Liver (tissue), 9 donors: ENCODE measurements around the gene LGALS16. TPM values are rescaled to one million over a fixed set of nuclear protein-coding genes. Genes with fewer than 3 reads are reported as not detected.

ENCODE experiments used
- DNase-seq: peaks from one replicate; pipeline ENCODE4 v3.0.0-alpha.2; 2017; ENCODE audit warnings: low spot score
- H3K27ac ChIP-seq, 2 donors: one replicate each; pipeline ENCODE4 v1.7.0; 2013; ENCODE audit warnings: inconsistent platforms in 2 of 2, low read length in 2 of 2, control low read depth in 1 of 2, low read depth in 1 of 2, mild to moderate bottlenecking in 1 of 2
- H3K27me3 ChIP-seq, 4 donors: one replicate each; pipeline versions ENCODE4 v1.6.1 to v1.7.0; 2013; ENCODE audit warnings: low read length in 3 of 4, inconsistent platforms in 1 of 4, mild to moderate bottlenecking in 1 of 4, moderate library complexity in 1 of 4; ENCODE audit not compliant: control insufficient read depth in 4 of 4, insufficient read depth in 4 of 4
- H3K36me3 ChIP-seq, 4 donors: one replicate each; pipeline versions ENCODE4 v1.6.1 to v1.7.0; 2013; ENCODE audit warnings: low read length in 3 of 4, mild to moderate bottlenecking in 3 of 4, low read depth in 1 of 4, moderate library complexity in 1 of 4; ENCODE audit not compliant: control insufficient read depth in 4 of 4, insufficient read depth in 3 of 4
- H3K4me1 ChIP-seq, 4 donors: one replicate each; pipeline versions ENCODE4 v1.6.1 to v1.7.0; 2013; ENCODE audit warnings: low read length in 3 of 4, mild to moderate bottlenecking in 3 of 4, moderate library complexity in 1 of 4; ENCODE audit not compliant: control insufficient read depth in 4 of 4, insufficient read depth in 4 of 4
- H3K4me3 ChIP-seq, 3 donors: one replicate each; pipeline versions ENCODE4 v1.6.1 to v1.7.0; 2013; ENCODE audit warnings: low read length in 3 of 3, control low read depth in 1 of 3, low read depth in 1 of 3, mild to moderate bottlenecking in 1 of 3
- H3K9ac ChIP-seq, 2 donors: one replicate each; pipeline ENCODE4 v1.7.0; 2013; ENCODE audit warnings: low read length in 2 of 2, mild to moderate bottlenecking in 2 of 2, moderate library complexity in 2 of 2, control low read depth in 1 of 2, low read depth in 1 of 2
- H3K9me3 ChIP-seq, 4 donors: one replicate each; pipeline versions ENCODE4 v1.6.1 to v1.7.0; 2013; ENCODE audit warnings: low read length in 3 of 4; ENCODE audit not compliant: control insufficient read depth in 4 of 4
- ATF3 ChIP-seq: IDR thresholded peaks from 2 replicates; pipeline ENCODE4 v1.6.1; 2016; ENCODE audit warnings: antibody characterized with exemption
- EGR1 ChIP-seq, 2 donors: IDR thresholded peaks; 2 replicates each; pipeline ENCODE4 v1.6.1; 2016 to 2018; ENCODE audit warnings: antibody characterized with exemption in 2 of 2, low read depth in 2 of 2
- FOXA1 ChIP-seq: IDR thresholded peaks from 2 replicates; pipeline ENCODE4 v1.6.1; 2016; ENCODE audit warnings: antibody characterized with exemption
- FOXA2 ChIP-seq: IDR thresholded peaks from 2 replicates; pipeline ENCODE4 v1.6.1; 2016; ENCODE audit warnings: antibody characterized with exemption
- GABPA ChIP-seq, 2 donors: IDR thresholded peaks in 1 of 2; conservative IDR thresholded peaks in 1 of 2; 2 replicates each; pipeline ENCODE4 v1.6.1; 2016; ENCODE audit warnings: antibody characterized with exemption in 2 of 2, mild to moderate bottlenecking in 1 of 2, moderate library complexity in 1 of 2
- HNF4A ChIP-seq, 2 donors: conservative IDR thresholded peaks; 2 replicates each; pipeline ENCODE4 v1.6.1; 2016; ENCODE audit warnings: antibody characterized with exemption in 2 of 2, mild to moderate bottlenecking in 2 of 2
- HNF4G ChIP-seq: IDR thresholded peaks from 2 replicates; pipeline ENCODE4 v1.6.1; 2016; ENCODE audit warnings: antibody characterized with exemption
- MAX ChIP-seq: IDR thresholded peaks from 2 replicates; pipeline ENCODE4 v1.6.1; 2016; ENCODE audit warnings: antibody characterized with exemption
- NR2F2 ChIP-seq: IDR thresholded peaks from 2 replicates; pipeline ENCODE4 v1.6.1; 2016; ENCODE audit warnings: antibody characterized with exemption
- RAD21 ChIP-seq, 2 donors: IDR thresholded peaks; 2 replicates each; pipeline ENCODE4 v1.6.1; 2016; ENCODE audit warnings: antibody characterized with exemption in 2 of 2, mild to moderate bottlenecking in 2 of 2
- REST ChIP-seq: IDR thresholded peaks from 2 replicates; pipeline ENCODE4 v1.6.1; 2016; ENCODE audit warnings: antibody characterized with exemption, mild to moderate bottlenecking
- RXRA ChIP-seq, 2 donors: IDR thresholded peaks; 2 replicates each; pipeline ENCODE4 v1.6.1; 2017 to 2018; ENCODE audit warnings: antibody characterized with exemption in 2 of 2, mild to moderate bottlenecking in 1 of 2
- SP1 ChIP-seq: IDR thresholded peaks from 2 replicates; pipeline ENCODE4 v1.6.1; 2018; ENCODE audit warnings: antibody characterized with exemption, mild to moderate bottlenecking
- TAF1 ChIP-seq: conservative IDR thresholded peaks from 2 replicates; pipeline ENCODE4 v1.6.1; 2016; ENCODE audit warnings: antibody characterized with exemption, mild to moderate bottlenecking
- YY1 ChIP-seq: IDR thresholded peaks from 2 replicates; pipeline ENCODE4 v1.6.1; 2016; ENCODE audit warnings: antibody characterized with exemption, mild to moderate bottlenecking
- ZBTB33 ChIP-seq: IDR thresholded peaks from 2 replicates; pipeline ENCODE4 v1.6.1; 2016; ENCODE audit warnings: antibody characterized with exemption
- WGBS: extraction: QIAGEN DNeasy Blood & Tissue Kit; methylation state at CpG from one replicate; pipeline ENCODE4 v1.1.7; 2013; 5-methylcytosine and 5-hydroxymethylcytosine counted together
- polyA plus RNA-seq, 2 donors: library from polyadenylated mRNA; stranded (reverse) in 1 of 2; unstranded in 1 of 2; fragments of 200-250 nt in 1 of 2; fragments of >200 nt in 1 of 2; fragmentation: Nextera tagmentation in 1 of 2; extraction: Ambion mirVana in 1 of 2; gene quantifications; one replicate each; pipeline versions ENCODE4 v1.2.1 to v1.2.3, GENCODE V29; 2013 to 2015
- total RNA-seq, 2 donors: library from RNA; depleted of rRNA; stranded (reverse); fragments of >200 nt; gene quantifications; one replicate each; pipeline ENCODE4 v1.2.3, GENCODE V29; 2014
- donor health status: healthy.
- donor health status: healthy.
- donor health status: healthy.
- donor health status: healthy.
- donor health status: healthy.

The LGALS16 gene
- total and polyA plus RNA-seq, 4 donors = not detected

GRCh38 chr19:39692166-39692565, 36.5 kb downstream of the LGALS16 start:
- no peaks in the 10 kb centered on the region for H3K9me3 ChIP-seq
- no peak overlapping the region for H3K27ac ChIP-seq
- H3K4me1 ChIP-seq = no peaks in the 10 kb centered on the region

GRCh38 chr19:39692822-39693221, 37.1 kb downstream of the LGALS16 start:
- Histone ChIP-seq H3K27me3 (peaks cover 0 to 4% (median under 1%) of the 10 kb centered on the region in 4 donors), H3K4me3 (no peak overlapping the region), H3K36me3 (no peaks in the 10 kb centered on the region), H3K27ac (no peak overlapping the region), H3K4me1 (no peaks in the 10 kb centered on the region), H3K9me3 (no peaks in the 10 kb centered on the region), H3K9ac (no peak overlapping the region)
- DNase-seq = no peak
- WGBS = 57% methylated on average over 1 of the region's 1 CpG
- TF ChIP-seq RXRA (IDR thresholded peaks at IDR 0.05) (no peak), HNF4G (no peak), NR2F2 (no peak), GABPA (IDR thresholded peaks at IDR 0.05 in 1 of 2, conservative IDR thresholded peaks at IDR 0.05 in 1 of 2) (no peak), YY1 (no peak), REST (no peak), SP1 (no peak)

More at GRCh38 chr19:39692166-39692565, 36.5 kb downstream of the LGALS16 start:
- 71% methylated on average over 3 of the region's 3 CpGs for WGBS
- Histone ChIP-seq H3K27me3 (peaks cover 0 to 4% (median under 1%) of the 10 kb centered on the region in 4 donors), H3K9ac (no peak overlapping the region), H3K36me3 (no peaks in the 10 kb centered on the region), H3K4me3 (no peak overlapping the region)
- TF ChIP-seq SP1 = no peak
- TF ChIP-seq HNF4G = no peak
- TF ChIP-seq REST = no peak
- TF ChIP-seq HNF4A (conservative IDR thresholded peaks at IDR 0.05) = no peak
- TF ChIP-seq MAX = no peak
- no peak for TF ChIP-seq RXRA (IDR thresholded peaks at IDR 0.05)
- no peak for TF ChIP-seq FOXA1
- TF ChIP-seq YY1 = no peak
- TF ChIP-seq NR2F2 = no peak
- no peak for TF ChIP-seq EGR1 (IDR thresholded peaks at IDR 0.05; ENCODE audit: low read depth in 2 of 2)
- TF ChIP-seq GABPA (IDR thresholded peaks at IDR 0.05 in 1 of 2, conservative IDR thresholded peaks at IDR 0.05 in 1 of 2) = no peak
- TF ChIP-seq ZBTB33 = no peak
- no peak for TF ChIP-seq RAD21 (IDR thresholded peaks at IDR 0.05)
- TF ChIP-seq FOXA2 = no peak
- no peak for TF ChIP-seq ATF3
- TF ChIP-seq TAF1 = no peak
- DNase-seq = no peak
